ENCODE results near the gene WIPI1.
"Not testable (repeated sequence)": the region's sequence is repeated elsewhere in the genome, so short reads cannot be mapped to it uniquely, and the experiment has no call there.

Gene WIPI1

DNA sequence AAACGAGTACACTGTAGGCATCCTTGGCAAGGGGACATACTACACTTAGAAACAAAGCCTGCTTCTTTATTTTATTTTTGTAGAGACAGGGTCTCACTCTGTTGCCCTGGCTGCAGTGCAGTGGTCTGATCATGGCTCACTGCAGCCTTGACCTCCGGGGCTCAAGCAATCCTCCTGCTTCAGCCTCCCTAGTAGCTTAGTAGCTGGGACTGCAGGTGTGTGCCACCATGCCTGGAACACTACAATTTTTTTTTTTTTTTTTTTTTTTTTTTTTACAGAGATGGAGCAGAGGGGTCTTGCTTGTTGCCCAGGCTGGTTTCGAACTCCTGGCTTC is 78.2 kb downstream of the WIPI1 start:
- TF ChIP-seq, protein P1, sequence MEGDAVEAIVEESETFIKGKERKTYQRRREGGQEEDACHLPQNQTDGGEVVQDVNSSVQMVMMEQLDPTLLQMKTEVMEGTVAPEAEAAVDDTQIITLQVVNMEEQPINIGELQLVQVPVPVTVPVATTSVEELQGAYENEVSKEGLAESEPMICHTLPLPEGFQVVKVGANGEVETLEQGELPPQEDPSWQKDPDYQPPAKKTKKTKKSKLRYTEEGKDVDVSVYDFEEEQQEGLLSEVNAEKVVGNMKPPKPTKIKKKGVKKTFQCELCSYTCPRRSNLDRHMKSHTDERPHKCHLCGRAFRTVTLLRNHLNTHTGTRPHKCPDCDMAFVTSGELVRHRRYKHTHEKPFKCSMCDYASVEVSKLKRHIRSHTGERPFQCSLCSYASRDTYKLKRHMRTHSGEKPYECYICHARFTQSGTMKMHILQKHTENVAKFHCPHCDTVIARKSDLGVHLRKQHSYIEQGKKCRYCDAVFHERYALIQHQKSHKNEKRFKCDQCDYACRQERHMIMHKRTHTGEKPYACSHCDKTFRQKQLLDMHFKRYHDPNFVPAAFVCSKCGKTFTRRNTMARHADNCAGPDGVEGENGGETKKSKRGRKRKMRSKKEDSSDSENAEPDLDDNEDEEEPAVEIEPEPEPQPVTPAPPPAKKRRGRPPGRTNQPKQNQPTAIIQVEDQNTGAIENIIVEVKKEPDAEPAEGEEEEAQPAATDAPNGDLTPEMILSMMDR (IDR thresholded peaks at IDR 0.05; ENCODE audit: low read depth, low read length): no peak
- TF ChIP-seq, protein P2, sequence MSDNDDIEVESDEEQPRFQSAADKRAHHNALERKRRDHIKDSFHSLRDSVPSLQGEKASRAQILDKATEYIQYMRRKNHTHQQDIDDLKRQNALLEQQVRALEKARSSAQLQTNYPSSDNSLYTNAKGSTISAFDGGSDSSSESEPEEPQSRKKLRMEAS (IDR thresholded peaks at IDR 0.05; ENCODE audit: low read depth, low read length): no peak
- TF ChIP-seq MYC (IDR thresholded peaks at IDR 0.05; ENCODE audit: low read depth, low read length) (no peak), POLR2A (IDR thresholded peaks at IDR 0.05; ENCODE audit: extremely low read depth, insufficient read length) (no peak)
- H3K4me3 ChIP-seq (ENCODE audit: low read depth, low read length): no peak overlapping the region
- no peak for DNase-seq (ENCODE audit: low read depth)

GRCh38 chr17:68378268-68379176 is 78.8 kb downstream of the WIPI1 start:
- no peak for DNase-seq (ENCODE audit: low read depth)
- TF ChIP-seq POLR2A (IDR thresholded peaks at IDR 0.05; ENCODE audit: extremely low read depth, insufficient read length): no peak
- TF ChIP-seq, protein P2 (IDR thresholded peaks at IDR 0.05; ENCODE audit: low read depth, low read length): no peak
- TF ChIP-seq, protein P1 (IDR thresholded peaks at IDR 0.05; ENCODE audit: low read depth, low read length): no peak
- TF ChIP-seq MYC (IDR thresholded peaks at IDR 0.05; ENCODE audit: low read depth, low read length): no peak
- no peak overlapping the region for H3K4me3 ChIP-seq (ENCODE audit: low read depth, low read length)

DNA sequence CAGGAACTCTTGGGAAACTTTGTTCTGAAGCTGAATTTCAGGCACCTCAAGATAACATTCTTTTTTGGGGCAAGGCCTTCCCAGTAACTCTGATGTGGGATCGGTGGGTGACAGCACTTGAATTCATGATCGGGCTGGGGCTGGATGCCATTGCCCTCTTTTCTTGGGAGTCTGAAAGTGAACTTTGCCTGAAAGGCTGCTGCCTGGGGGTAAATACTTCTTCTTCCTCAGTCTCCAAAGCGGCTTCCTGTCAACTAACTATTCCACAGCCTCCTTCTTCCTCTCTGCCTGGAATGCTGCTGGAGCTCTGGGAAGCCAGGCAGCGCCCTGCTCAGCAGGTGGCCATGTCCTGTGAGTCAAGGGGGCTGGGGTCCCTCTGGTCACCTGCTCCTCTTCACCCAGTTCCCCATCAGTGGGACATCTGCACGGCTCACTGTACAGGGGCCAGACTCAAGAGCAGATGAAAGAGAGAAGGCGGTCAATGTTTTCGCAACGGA is 79.5 kb downstream of the WIPI1 start:
- H3K4me3 ChIP-seq (ENCODE audit: low read depth, low read length): no peak overlapping the region
- no peak for DNase-seq (ENCODE audit: low read depth)
- TF ChIP-seq, protein P1 (IDR thresholded peaks at IDR 0.05; ENCODE audit: low read depth, low read length): no peak

GRCh38 chr17:68376178-68376577 is 81.1 kb downstream of the WIPI1 start:
- not testable (repeated sequence) for DNase-seq (ENCODE audit: low read depth); H3K4me3 ChIP-seq (ENCODE audit: low read depth, low read length)

- DNase-seq (ENCODE audit: low read depth): no peak
- H3K4me3 ChIP-seq (ENCODE audit: low read depth, low read length): no peak overlapping the region
- TF ChIP-seq MYC (IDR thresholded peaks at IDR 0.05; ENCODE audit: low read depth, low read length) (no peak), POLR2A (IDR thresholded peaks at IDR 0.05; ENCODE audit: extremely low read depth, insufficient read length) (no peak)
- TF ChIP-seq, protein P1 (IDR thresholded peaks at IDR 0.05; ENCODE audit: low read depth, low read length): no peak
- TF ChIP-seq, protein P2 (IDR thresholded peaks at IDR 0.05; ENCODE audit: low read depth, low read length): no peak
Observed at GRCh38 chr17:68375566-68375965, 81.7 kb downstream of the WIPI1 start.

Measured in NB4 (cell line).